Suprapubic skin (tissue), 3 donors: Measurements from ENCODE around the gene SETD4.

Experiments used
- POLR2A ChIP-seq, 2 donors: fragments of 450-650 bp; IDR thresholded peaks; one replicate each; pipeline ENCODE4 v1.6.1; 2017; ENCODE audit warnings: antibody characterized with exemption in 2 of 2, mild to moderate bottlenecking in 2 of 2, moderate library complexity in 2 of 2
- TF ChIP-seq, protein P1 (sequence below), 2 donors: fragments of 200-600 bp in 1 of 2; fragments of 450-650 bp in 1 of 2; sonication (generic) in 1 of 2; IDR thresholded peaks; one replicate each; pipeline ENCODE4 v1.5.1; 2016 to 2019; ENCODE audit warnings: antibody characterized with exemption in 2 of 2, mild to moderate bottlenecking in 1 of 2, moderate library complexity in 1 of 2

DNA sequence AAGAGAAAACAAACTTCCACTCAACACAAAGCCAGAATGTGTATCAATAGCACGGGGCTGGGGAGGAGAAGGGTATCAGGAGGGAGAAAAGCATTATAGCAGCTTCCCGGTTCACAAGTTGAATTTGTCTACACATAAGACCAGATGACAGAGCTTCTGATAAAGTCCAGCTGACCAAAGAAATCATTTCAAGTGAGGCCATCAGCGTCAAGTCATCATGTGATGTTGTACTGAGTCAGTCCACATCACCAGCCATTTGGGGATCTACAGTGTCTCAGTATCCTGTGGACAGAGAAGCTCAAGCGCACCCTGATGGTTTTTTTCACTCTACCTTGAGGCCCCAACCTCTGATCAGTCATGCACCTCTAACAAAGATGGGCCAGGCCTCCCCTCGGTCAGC lies 33.0 kb downstream of the SETD4 start:
- TF ChIP-seq, protein P1, sequence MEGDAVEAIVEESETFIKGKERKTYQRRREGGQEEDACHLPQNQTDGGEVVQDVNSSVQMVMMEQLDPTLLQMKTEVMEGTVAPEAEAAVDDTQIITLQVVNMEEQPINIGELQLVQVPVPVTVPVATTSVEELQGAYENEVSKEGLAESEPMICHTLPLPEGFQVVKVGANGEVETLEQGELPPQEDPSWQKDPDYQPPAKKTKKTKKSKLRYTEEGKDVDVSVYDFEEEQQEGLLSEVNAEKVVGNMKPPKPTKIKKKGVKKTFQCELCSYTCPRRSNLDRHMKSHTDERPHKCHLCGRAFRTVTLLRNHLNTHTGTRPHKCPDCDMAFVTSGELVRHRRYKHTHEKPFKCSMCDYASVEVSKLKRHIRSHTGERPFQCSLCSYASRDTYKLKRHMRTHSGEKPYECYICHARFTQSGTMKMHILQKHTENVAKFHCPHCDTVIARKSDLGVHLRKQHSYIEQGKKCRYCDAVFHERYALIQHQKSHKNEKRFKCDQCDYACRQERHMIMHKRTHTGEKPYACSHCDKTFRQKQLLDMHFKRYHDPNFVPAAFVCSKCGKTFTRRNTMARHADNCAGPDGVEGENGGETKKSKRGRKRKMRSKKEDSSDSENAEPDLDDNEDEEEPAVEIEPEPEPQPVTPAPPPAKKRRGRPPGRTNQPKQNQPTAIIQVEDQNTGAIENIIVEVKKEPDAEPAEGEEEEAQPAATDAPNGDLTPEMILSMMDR (IDR thresholded peaks at IDR 0.05) = no peak
- TF ChIP-seq POLR2A (IDR thresholded peaks at IDR 0.05) = no peak
